ENCODE results near the gene CPPED1.

CPPED1 gene

DNA sequence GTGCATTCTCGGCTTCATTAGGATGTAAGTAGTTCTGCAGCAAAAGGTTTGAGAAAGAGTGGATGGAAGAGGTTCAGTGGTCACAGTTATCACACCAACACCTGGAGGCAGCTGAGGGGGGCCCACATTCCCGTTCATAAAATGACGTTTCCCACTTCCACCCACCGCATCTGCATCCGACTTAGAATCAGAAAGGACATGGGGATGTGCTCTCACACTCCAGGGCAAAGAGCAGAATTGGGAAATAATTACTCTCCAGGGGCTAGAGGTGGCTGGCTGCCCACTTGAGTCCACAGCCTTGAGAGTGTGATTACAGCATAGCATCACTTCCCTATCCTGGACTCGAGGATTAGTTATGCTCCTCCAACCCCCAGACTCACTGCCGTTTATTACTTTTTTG lies 122.0 kb downstream of the CPPED1 start:
- no peak for ATAC-seq
- DNase-seq = no peak

GRCh38 chr16:12680531-12680930 lies 123.2 kb downstream of the CPPED1 start:
- no peak for ATAC-seq
- DNase-seq = no peak

GRCh38 chr16:12679660-12680272 lies 123.9 kb downstream of the CPPED1 start:
- ATAC-seq (no peak), DNase-seq (no peak)

- no peak for DNase-seq
- ATAC-seq = no peak
Observed at GRCh38 chr16:12678983-12679382, 124.7 kb downstream of the CPPED1 start.

GRCh38 chr16:12677502-12677901 lies 126.2 kb downstream of the CPPED1 start:
- no peak for ATAC-seq

GRCh38 chr16:12675852-12676251 lies 127.8 kb downstream of the CPPED1 start:
- no peak for DNase-seq
- ATAC-seq = no peak

More at GRCh38 chr16:12677502-12677901, 126.2 kb downstream of the CPPED1 start:
- no peak for DNase-seq

DNA sequence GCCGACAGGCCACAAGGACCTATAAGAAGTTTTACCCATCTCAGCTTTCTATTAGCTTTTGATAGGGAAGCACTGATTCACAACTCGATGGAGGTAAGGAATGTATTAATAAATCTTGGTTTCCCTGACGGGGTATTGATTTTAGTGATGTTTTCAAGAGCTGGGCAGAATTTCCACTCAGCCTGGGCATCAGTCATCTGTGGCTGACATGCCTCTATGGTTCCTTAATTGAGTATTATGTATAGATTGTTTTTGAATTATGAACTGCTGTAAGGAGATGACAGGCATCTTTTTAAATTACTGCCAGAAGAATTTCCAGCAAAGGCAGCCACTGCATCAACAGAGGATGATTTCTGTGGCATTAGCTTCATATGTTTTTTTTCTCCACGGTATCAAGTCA lies 128.6 kb downstream of the CPPED1 start:
- no peak for ATAC-seq
- no peak for DNase-seq

- ATAC-seq (no peak), DNase-seq (no peak)
Observed at GRCh38 chr16:12674524-12674923, 129.2 kb downstream of the CPPED1 start.

GRCh38 chr16:12674071-12674470 lies 129.6 kb downstream of the CPPED1 start:
- no peak for DNase-seq
- ATAC-seq = no peak

- no peak for ATAC-seq
- no peak for DNase-seq
Observed at GRCh38 chr16:12673466-12673865, 130.2 kb downstream of the CPPED1 start.

DNA sequence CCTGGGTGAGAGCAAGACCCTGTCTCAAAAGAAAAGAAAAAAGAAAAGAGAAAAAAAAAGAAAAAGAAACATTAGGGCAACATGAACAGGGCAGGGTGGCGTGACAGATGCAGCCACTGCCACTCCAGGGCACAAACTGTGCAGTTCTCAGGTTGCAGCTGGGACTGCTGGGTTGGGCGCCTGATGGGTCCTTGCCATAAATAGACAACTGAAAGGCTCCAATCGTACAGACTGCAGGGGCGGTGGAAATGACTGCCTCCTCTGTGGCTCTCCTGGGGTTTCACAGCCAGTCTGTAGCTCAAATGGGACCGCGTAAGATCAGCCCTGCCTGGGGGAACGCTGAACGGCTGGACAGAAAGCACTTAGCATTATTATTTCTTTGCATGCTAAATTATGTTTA lies 130.7 kb downstream of the CPPED1 start:
- DNase-seq = no peak
- no peak for ATAC-seq

GRCh38 chr16:12669908-12670307 lies 133.8 kb downstream of the CPPED1 start:
- no peak for ATAC-seq
- no peak for DNase-seq

DNA sequence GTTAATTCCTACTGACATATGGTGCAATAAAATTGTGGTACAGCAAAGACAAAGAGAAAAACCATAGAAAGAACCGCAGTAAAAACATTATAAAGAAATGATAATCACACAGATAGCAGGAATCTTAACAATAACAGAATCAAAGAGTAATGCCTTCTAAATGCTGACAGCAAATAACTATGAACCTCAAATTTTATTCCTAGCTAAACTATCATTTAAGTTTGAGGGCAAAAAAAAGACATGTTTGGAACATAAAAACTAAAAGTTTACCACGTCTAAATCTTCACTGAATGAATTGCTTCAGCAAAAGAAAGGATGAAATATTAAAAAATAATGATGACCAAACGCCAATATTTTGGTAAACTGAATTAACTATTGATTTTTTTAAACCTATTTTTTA lies 135.8 kb downstream of the CPPED1 start:
- ATAC-seq (no peak), DNase-seq (no peak)

DNA sequence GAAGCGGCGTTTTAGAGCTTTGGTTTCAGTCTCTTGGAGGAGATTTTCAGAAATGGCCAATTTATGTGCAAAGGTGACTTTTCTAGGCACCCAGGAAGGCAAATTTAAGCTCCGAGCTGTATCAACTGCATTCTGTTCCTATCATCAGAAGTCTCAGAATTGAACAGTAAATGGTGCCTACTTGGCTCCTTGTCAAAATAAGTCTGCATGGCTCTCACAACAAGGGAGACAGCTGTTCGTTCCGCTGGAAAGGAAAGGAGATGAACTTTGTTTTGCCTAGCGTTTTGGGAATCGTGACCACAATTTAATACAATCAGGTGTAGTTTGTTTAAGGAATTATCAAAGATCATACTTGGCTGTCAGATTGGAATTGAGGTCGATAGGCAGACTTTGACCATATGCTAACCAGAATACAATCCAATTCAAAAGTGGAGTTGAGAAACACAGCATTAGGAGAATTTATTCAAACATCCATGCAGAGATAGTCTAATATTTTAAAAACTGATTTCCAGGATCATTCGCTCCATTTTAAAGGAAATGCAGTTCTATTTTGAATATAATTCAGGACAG lies 139.4 kb downstream of the CPPED1 start:
- DNase-seq (no peak), ATAC-seq (no peak)

DNA sequence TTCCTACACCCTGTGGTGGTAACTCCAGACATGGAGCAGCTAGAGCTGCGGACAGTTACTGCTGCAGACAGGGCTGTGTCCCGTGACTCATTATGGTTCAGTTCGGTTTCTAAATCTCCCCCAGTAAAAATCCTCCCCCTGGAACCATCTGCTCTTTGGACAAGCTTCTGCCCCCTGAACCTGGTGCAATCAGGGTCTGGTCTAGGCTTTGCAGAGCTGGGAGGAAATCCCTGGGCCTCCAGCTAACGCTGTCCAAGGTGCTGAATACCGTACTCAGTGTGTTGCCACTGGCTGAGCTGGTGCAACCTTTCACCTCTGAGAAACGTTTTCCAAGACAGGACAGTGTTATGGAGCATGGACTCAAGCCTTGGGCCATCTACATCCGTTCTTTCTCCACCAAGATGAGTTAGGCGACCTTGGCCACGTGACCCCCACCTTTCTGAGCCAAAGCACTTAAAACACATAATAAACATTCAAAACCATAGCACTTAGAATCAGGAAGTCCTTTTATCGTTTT lies 142.0 kb downstream of the CPPED1 start:
- DNase-seq (peak; percentile 26), ATAC-seq (no peak)

DNA sequence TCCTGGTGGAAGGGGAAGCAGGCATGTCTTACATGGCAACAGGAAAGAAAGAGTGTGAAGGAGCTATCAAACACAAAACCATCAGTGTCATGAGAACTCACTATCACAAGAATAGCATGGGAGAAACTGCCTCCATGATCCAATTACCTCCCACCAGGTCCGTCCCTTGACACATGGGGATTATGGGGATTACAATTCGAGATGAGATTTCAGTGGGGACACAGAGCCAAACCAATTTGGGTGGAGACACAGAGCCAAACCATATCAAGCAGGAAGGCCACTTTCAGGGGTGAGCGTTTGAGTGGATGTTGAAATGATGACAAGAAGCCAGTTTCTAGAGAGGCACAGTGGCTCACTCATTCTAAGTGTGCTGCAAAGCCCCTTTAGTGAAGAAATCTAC lies 143.8 kb downstream of the CPPED1 start:
- ATAC-seq (no peak), DNase-seq (no peak)

GRCh38 chr16:12658506-12658905 lies 145.2 kb downstream of the CPPED1 start:
- ATAC-seq = no peak
- no peak for DNase-seq

DNA sequence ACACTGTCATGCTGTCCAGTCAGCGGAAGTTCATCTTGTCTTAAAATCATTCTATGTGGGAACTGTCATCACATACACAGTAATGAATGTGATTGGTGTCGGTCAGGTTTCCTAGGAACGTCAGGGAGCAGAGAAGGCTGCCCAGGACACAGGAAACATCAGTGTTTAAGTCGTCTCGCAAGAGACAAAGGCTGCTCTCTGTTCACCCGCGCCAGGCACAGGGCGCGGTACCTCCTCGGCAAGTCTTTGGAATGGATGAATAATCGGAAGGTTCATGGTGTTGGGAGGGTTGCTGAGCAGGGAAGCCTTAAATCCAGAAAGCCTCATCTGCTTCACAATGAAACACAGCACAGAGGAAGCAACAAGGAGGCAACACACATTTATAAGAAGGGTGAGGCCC lies 148.2 kb downstream of the CPPED1 start:
- ATAC-seq (no peak), DNase-seq (no peak)

DNA sequence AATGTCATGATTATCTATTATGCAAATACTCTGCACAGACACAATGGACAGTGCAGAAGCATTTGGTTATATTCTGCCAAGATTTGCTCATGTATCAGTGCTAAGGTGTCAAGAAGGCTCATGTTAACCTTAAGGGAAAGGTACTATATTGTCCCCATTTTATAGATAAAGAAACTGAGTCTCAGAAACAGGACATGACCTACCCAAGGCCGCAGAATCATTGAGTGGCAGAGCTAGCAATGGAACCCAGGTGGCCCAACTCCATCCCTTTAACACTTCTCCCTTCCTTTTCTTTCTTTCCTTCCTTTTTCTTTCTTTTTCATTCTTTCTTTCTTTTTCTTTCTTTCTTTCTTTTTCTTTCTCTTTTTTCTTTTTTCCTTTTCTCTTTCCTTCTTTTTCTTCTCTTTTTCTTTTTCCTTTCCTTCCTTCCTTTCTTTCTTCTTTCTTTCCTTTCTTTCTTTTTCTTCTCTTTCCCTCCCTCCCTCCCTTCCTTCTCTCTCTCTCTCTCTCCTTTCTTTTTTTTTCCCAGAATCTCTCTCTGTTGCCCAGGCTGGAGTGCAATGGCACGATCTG lies 149.8 kb downstream of the CPPED1 start:
- no peak for DNase-seq
- ATAC-seq = no peak

- DNase-seq (no peak), ATAC-seq (no peak)
Observed at GRCh38 chr16:12652924-12653323, 150.8 kb downstream of the CPPED1 start.

DNA sequence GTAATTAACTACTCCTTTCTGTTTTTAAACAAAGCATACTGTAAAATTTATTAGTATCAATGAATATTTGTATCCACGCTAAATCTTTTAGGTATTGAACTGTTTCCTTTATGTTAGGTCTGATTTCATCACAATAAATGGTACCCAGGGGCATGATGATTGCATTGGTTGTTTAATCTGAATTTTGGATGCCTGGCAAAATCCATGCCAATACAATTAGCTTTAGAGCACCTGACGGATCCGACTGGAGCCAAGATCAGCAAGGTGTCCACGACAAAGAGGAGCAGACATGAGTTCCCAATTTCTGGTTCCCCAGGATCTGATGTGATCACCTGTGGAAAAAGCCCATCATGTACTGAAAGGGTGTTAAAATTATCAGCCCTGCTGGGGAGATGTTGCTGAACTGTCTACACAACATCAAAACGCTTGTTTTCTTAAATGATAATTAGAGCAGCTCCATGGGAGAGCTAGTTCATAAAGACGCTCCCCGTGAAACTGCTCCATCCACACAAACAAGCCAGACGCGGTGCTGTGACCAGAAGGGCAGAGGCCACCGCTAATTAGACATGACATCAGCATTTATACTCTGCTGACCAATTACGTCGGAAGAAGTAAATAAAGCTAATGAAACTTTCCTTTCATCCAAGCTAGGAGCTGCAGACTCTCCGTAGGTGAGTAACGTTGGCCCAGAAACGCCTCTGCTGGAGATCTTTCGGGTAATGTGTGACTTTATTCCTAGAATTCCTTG lies 151.7 kb downstream of the CPPED1 start:
- no peak for ATAC-seq
- DNase-seq = no peak

DNA sequence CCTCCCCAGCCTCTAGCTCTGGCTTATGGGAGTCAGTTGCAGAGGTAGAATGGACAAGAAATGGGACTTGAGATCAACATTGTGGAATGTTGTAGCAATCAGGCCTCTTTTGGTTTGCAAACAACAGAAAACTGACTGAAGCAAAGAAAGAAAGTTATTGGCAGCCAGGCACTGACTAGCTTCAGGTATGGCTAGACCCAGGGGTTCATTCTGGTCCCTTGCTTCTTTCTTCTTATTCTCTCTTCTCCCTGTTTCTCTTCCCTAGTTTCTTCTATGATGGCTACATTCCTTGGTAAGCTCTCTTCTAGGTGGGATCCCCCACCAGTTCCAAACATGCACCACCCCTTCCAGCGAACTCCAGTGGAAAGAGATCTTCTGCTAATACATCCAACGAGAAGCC lies 154.3 kb downstream of the CPPED1 start:
- ATAC-seq (no peak), DNase-seq (no peak)
